BJ (cell line): ENCODE results near the gene HYLS1. TPM values are rescaled to one million over a fixed set of nuclear protein-coding genes. Genes with fewer than 3 reads are reported as not detected.

Experiments used
- CTCF ChIA-PET: fragments of 350-600 bp; formaldehyde crosslinking; extraction: SDS; loops from one replicate; lab custom pipeline; 2021; ENCODE audit warnings: antibody characterized with exemption, inconsistent platforms; lab: Yijun Ruan, JAX
- POLR2A ChIA-PET: fragments of 300-600 bp; sonication (Branson Sonifier 250); formaldehyde crosslinking; extraction: SDS; loops from one replicate; lab custom pipeline; 2021; ENCODE audit warnings: antibody characterized with exemption; lab: Charles Lee
- DNase-seq: peaks from one replicate; pipeline ENCODE4 v3.0.0-alpha.2; 2011; ENCODE audit warnings: low read depth
- H3K27me3 ChIP-seq: 2 replicates; pipeline ENCODE4 v1.6.0; 2011; ENCODE audit warnings: low read length; ENCODE audit not compliant: control insufficient read depth, insufficient read depth
- H3K36me3 ChIP-seq: 2 replicates; pipeline ENCODE4 v1.5.1; 2011; ENCODE audit warnings: low read length; ENCODE audit not compliant: control insufficient read depth, insufficient read depth
- H3K4me3 ChIP-seq: 2 replicates; pipeline ENCODE4 v1.5.1; 2011; ENCODE audit warnings: low read depth, mild to moderate bottlenecking, control low read depth, low read length
- polyA plus RNA-seq: library from polyadenylated mRNA; depleted of rRNA; stranded (reverse); fragments of >200 nt; gene quantifications from 2 replicates; pipeline ENCODE4 v1.2.3, GENCODE V29; 2011
- TF ChIP-seq, protein P1 (sequence below): IDR thresholded peaks from 2 replicates; pipeline ENCODE4 v1.5.1; 2011; ENCODE audit warnings: low read depth, mild to moderate bottlenecking, control low read depth, inconsistent platforms, low read length, moderate library complexity; ENCODE audit not compliant: insufficient read depth

The HYLS1 gene
- polyA plus RNA-seq, 1 experiment: 4.3 TPM

- DNase-seq: no peak
- H3K36me3 ChIP-seq: no peaks in the 10 kb centered on the region
- ChIA-PET CTCF (interaction anchor here (0.7 to 1.0 kb wide), 3 partner anchors 12 to 264 kb away, joined by 3 read pairs; no protein-coding TSS in a partner anchor), POLR2A (no interaction called here)
- no peak overlapping the region for H3K4me3 ChIP-seq
- peaks cover 7% of the 10 kb centered on the region; the same call in 1 of the 2 replicates for H3K27me3 ChIP-seq
- TF ChIP-seq, protein P1, sequence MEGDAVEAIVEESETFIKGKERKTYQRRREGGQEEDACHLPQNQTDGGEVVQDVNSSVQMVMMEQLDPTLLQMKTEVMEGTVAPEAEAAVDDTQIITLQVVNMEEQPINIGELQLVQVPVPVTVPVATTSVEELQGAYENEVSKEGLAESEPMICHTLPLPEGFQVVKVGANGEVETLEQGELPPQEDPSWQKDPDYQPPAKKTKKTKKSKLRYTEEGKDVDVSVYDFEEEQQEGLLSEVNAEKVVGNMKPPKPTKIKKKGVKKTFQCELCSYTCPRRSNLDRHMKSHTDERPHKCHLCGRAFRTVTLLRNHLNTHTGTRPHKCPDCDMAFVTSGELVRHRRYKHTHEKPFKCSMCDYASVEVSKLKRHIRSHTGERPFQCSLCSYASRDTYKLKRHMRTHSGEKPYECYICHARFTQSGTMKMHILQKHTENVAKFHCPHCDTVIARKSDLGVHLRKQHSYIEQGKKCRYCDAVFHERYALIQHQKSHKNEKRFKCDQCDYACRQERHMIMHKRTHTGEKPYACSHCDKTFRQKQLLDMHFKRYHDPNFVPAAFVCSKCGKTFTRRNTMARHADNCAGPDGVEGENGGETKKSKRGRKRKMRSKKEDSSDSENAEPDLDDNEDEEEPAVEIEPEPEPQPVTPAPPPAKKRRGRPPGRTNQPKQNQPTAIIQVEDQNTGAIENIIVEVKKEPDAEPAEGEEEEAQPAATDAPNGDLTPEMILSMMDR: no peak
These were observed 42.6 kb downstream of the HYLS1 start for GRCh38 chr11:125930076-125930450.

- DNase-seq: no peak
- CTCF ChIA-PET: interaction anchor here (1.0 to 2.0 kb wide), 5 partner anchors 8 to 267 kb away, joined by 3 to 10 read pairs (median 5); no protein-coding TSS in a partner anchor
- no peaks in the 10 kb centered on the region for H3K36me3 ChIP-seq
- H3K4me3 ChIP-seq: no peak overlapping the region
- POLR2A ChIA-PET: no interaction called here
- TF ChIP-seq, protein P1: no peak
- peaks cover 7% of the 10 kb centered on the region; the same call in 1 of the 2 replicates for H3K27me3 ChIP-seq
These were observed 43.6 kb downstream of the HYLS1 start for GRCh38 chr11:125931116-125931515.

DNA sequence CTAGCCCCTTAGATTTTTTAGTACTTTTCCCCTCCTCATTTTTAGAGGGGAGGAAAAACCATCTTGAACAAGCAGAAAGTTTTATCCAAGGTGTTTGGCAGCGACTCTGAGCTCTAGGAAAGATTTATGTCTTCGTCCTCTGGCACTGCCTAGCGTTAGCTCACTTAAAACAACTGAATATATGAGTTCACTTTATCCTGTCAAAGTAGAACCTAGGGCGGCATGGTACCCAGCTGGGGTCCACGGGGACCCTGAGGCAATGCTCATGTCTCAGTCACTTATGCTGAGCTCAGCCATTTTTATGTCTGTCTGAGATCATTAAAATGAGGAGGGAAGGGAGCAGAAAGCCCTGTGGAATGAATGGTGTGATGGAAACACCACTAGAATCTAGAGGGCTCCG is 44.2 kb downstream of the HYLS1 start:
- no peak for DNase-seq
- POLR2A ChIA-PET: no interaction called here
- Histone ChIP-seq H3K27me3 (peaks cover 7% of the 10 kb centered on the region; the same call in 1 of the 2 replicates), H3K4me3 (no peak overlapping the region), H3K36me3 (no peaks in the 10 kb centered on the region)
- TF ChIP-seq, protein P1: no peak
- CTCF ChIA-PET: interaction anchor here (0.9 to 2.0 kb wide), 7 partner anchors 8 to 266 kb away, joined by 3 to 10 read pairs (median 5); no protein-coding TSS in a partner anchor

GRCh38 chr11:125932301-125932700 is 44.8 kb downstream of the HYLS1 start:
- DNase-seq: no peak
- TF ChIP-seq, protein P1: no peak
- CTCF ChIA-PET: interaction anchor here (0.8 to 2.0 kb wide), 8 partner anchors 9 to 266 kb away, joined by 3 to 10 read pairs (median 4); no protein-coding TSS in a partner anchor
- H3K36me3 ChIP-seq: no peaks in the 10 kb centered on the region
- POLR2A ChIA-PET: no interaction called here
- H3K4me3 ChIP-seq: no peak overlapping the region
- H3K27me3 ChIP-seq: peaks cover 7% of the 10 kb centered on the region; the same call in 1 of the 2 replicates

- Histone ChIP-seq H3K36me3 (no peaks in the 10 kb centered on the region), H3K27me3 (peaks cover 7% of the 10 kb centered on the region; the same call in 1 of the 2 replicates), H3K4me3 (no peak overlapping the region)
- TF ChIP-seq, protein P1: no peak
- CTCF ChIA-PET: interaction anchor here (0.8 to 2.0 kb wide), 3 partner anchors 9 to 52 kb away, joined by 3 to 10 read pairs (median 8); no protein-coding TSS in a partner anchor
- DNase-seq: no peak
- POLR2A ChIA-PET: no interaction called here
These were observed 45.8 kb downstream of the HYLS1 start for GRCh38 chr11:125933030-125933813.
